ENCODE results near the gene SLC12A4.
"Not testable (repeated sequence)": the region's sequence is repeated elsewhere in the genome, so short reads cannot be mapped to it uniquely, and the experiment has no call there.

Gene SLC12A4

GRCh38 chr16:67941469-67942199 lies 26.8 kb downstream of the SLC12A4 start:
- no peak for DNase-seq (ENCODE audit: low spot score)

- no peak for DNase-seq (ENCODE audit: low spot score)
These were observed 27.9 kb downstream of the SLC12A4 start for GRCh38 chr16:67940446-67941089.

DNA sequence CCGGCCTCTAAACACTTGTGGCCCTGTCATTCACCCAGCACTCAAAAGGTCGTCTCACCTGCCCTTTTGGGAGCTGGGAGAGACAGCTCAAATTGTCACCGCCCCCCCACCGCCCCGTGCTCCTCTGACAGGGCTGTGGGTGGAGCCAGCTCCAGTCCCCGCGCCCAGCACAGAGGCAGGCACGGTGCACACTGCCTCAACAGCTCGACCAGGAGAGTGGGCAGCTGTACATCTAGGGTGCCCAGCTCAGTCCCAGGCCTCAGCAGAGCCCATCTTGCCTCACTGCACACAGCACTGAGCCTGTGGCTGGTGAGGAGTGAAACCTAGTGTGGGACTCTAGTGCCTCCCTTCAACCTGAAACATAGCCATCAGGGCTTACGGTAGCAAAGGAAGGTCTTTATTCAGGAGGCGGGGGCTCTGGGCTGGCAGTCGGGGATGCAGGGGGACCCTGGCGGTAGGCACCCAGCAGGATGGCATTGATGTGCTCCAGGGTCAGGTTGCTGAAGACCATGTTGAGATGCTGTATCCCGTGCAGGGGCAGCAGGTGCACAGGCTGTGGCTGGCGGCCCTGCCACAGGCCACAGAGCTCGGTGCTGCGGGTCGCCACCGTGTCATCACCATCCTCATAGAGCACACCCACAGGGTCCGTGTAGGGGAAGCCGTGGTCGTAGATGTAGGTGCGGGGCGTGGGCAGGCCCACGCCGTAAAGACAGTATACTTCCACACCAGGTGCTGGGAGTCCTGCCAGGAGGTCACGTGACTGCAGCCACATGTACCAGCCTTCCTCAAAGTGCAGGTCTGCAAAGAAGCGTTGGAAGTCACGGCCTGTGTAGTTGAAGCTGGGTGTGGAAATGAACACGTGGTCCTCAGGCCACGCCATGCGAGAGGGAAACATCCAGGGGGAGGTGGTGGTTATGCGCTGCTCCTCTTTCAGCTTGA lies 28.7 kb downstream of the SLC12A4 start:
- DNase-seq (ENCODE audit: low spot score), result no peak

DNA sequence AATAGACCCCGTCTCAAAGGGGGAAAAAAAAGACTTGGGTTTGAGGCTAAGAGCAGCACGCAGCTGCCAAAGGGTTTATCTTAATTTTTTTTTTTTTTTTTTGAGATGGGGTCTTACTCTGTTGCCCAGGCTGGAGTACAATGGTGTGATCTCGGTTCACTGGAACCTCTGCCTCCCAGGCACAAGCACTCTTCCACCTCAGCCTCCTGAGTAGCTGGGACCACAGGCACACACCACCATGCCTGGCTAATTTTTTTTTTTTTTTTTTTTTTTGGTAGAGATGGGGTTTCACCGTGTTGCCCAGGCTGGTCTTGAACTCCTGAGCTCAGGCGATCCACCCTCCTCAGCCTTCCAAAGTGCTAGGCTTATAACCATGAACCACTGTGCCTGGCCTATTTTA lies 30.7 kb downstream of the SLC12A4 start:
- DNase-seq (ENCODE audit: low spot score), result not testable (repeated sequence)

DNA sequence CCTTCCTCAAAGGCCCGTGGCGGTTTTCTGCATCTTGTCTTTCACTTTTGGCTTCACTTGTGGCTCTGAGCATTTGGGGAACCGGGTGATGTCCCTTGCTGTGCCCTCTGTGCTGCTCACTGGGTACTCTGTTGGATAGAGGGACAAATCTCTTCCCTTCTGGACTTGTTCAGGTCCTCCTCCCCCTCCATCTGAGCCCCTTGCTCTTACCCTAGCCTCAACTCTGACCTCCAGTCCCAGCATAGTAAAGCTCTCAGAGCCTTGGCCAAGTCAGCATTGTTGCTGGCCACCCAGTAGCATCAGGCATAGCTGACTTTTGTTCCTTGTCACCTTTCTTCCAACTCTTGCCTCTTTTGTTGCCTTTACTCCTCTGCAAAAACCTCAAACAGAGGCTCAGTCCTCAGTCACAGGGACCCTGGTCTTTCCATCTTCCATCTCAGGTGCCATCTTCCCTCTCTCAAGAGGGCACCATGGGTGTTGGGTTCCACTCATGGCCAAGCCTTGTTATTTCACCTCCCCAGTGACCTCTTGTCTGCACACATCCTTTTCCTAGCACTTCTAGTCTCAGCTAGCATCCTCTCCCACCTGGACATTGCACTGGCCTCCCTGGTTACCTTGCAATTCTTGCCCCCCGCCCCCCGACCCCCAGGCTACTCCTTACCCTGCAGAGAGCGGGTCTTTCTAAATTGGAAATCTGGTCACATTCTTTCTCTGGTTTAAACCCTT lies 31.4 kb downstream of the SLC12A4 start:
- DNase-seq (ENCODE audit: low spot score), result no peak

GRCh38 chr16:67936124-67936879 lies 32.1 kb downstream of the SLC12A4 start, which contains the start of gene PSMB10:
PSMB10 (minus strand) TSS chr16:67936850; CDS start chr16:67936749, 101 bp downstream.
- DNase-seq (ENCODE audit: low spot score), result peak; percentile 64

DNA sequence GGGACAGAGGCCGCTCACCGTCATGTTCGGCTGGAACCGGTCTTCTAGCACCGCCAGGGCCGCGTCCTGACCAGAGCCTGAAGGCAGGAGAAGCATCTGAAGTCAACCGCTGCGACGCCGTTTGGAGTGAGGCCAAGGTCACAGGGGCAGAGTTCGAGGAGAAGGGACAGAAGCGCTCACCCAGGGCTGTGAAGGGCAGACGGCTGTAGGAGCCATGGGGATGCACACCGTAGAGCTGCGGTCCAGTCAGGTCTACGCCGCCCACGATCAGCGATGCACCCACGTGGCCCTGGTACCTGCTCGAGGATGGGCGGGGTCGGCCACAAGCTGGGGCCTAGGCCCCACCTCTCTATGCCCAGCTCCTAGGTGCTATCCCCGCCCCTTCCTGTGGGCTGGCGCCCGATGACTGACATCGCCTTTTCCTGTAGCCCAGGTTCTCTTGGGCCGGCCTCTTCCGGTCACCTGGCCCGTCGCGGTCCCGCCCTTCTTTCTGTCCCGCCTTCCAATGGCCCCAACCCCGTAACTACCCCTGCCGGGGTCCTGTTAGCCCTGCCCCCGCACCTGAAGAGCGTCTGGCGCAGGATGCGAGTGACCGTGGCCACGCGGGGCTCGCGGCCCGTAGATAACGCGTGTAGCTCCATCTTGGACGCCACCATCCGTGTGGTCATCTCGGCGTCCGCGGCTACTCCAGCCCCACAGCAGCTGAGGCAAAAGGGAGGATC lies 32.9 kb downstream of the SLC12A4 start:
- peak; percentile 99 for DNase-seq (ENCODE audit: low spot score)

GRCh38 chr16:67935101-67935401 lies 33.4 kb downstream of the SLC12A4 start:
- no peak for DNase-seq (ENCODE audit: low spot score)

- DNase-seq (ENCODE audit: low spot score), result no peak
These were observed 33.9 kb downstream of the SLC12A4 start for GRCh38 chr16:67934306-67935100.

DNA sequence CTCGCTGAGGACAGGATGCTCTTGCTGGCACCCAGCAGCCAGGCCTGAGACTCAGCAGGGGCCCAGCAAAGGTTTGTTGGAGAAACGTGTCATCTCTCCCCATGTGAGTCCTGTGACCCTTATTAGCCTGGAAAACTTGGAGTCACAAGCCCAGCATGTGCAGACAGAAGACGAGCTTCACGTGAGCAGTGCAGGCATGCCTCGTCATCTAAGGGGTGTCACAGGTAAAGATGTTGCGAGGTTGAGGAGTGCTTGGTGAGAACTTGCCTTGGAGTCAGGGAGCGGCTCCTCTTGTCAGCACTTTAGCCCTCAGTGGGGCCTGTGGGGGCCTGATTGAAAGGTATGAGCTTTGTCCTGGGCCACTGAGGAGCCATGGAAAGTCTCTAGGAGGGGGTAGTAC lies 34.6 kb downstream of the SLC12A4 start:
- no peak for DNase-seq (ENCODE audit: low spot score)

DNA sequence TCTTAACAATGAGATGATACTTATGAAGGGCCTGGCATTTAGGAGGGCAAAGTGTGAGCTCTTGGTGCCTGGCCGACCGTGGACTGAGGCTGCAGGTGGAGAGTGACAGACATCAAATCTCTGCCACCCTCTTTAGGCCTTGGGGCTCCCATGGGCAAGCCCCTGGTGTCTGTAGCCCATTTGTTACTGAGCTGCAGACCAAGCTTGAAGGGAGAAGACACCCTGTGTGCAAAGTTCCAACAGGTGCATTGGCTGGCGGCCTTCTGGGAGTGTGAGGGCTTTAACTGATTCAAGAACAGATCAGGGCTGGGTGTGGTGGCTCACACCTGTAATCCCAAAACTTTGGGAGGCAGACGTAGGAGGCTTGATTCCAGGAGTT lies 36.0 kb downstream of the SLC12A4 start:
- no peak for DNase-seq (ENCODE audit: low spot score)

GRCh38 chr16:67931712-67932461 lies 36.5 kb downstream of the SLC12A4 start, which contains the start of gene CTRL:
CTRL (minus strand) TSS chr16:67931862; CDS start chr16:67931852, 10 bp downstream.
- DNase-seq (ENCODE audit: low spot score), result no peak

DNA sequence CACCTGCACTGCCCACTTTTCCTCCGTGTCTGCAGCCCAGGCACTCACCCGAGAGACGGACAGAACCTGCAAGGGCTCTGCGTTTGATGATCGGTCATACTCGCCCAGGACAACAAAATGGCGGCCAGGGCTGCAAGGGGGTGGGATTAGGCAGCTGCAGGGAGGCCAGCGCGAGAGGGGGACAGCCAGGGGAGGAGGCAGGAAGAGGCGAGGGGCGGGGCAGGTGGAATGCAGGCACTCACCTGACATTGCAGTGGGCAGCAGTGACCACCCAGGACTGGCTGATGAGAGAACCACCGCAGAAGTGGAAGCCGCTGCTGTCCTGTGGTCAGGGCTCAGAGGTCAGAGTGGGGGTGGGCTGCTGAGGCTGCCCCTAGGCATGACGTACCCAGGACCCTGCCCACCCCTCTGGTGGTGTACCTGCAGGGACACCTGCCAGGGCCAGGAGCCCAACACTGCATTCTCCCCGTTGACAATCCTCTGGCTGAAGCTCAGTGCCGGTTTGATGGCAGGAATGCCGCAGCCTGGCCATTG lies 37.7 kb downstream of the SLC12A4 start:
- DNase-seq (ENCODE audit: low spot score), result no peak

- DNase-seq (ENCODE audit: low spot score), result no peak
These were observed 38.2 kb downstream of the SLC12A4 start for GRCh38 chr16:67930191-67930590.

DNA sequence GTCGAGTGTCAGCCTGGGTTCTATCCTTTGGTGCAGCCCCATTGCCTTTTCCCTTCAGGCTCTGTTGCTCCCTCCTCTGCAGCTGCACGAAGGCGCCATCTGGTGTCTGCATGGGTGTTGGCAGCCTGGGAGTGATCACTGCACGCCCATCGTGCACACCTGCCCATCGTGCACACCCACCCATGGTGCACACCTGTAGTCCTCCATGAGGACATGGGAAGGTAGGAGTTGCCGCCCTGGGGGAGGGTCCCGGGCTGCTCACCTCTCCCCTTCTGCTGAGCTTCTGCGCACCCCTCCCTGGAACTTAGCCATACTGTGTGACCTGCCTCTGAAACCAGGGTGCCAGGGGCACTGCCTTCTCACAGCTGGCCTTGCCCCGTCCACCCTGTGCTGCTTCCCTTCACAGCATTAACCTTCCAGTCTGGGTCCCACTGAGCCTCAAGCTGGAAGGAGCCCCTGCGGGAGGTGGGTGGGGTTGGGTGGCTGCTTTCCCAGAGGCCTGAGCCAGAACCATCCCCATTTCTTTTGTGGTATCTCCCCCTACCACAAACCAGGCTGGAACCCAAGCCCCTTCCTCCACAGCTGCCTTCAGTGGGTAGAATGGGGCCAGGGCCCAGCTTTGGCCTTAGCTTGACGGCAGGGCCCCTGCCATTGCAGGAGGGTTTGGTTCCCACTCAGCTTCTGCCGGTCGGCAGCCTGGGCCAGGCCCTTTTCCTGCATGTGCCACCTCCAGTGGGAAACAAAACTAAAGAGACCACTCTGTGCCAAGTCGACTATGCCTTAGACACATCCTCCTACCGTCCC lies 39.7 kb downstream of the SLC12A4 start:
- peak; percentile 90 for DNase-seq (ENCODE audit: low spot score)

- DNase-seq (ENCODE audit: low spot score), result no peak
These were observed 40.3 kb downstream of the SLC12A4 start for GRCh38 chr16:67928147-67928546.

- no peak for DNase-seq (ENCODE audit: low spot score)
These were observed 41.1 kb downstream of the SLC12A4 start for GRCh38 chr16:67927131-67927941.

Measured in iPS-NIHi11 (cell line).